Hematopoietic multipotent progenitor cell treated with erythropoietin and hydrocortisone succinate and interleukin-3 and kit ligand, for 6 days (in vitro differentiated cells): ENCODE measurements around the gene KLHL2.
"Not testable (repeated sequence)": the region's sequence is repeated elsewhere in the genome, so short reads cannot be mapped to it uniquely, and the experiment has no call there.

Experiments used
- DNase-seq: peaks from one replicate; pipeline ENCODE4 v3.0.0-alpha.2; 2015

The KLHL2 gene

GRCh38 chr4:165201806-165202205 lies 5.6 kb upstream of the KLHL2 start:
- DNase-seq = no peak

GRCh38 chr4:165203541-165204461 lies 3.6 kb upstream of the KLHL2 start:
- no peak for DNase-seq

- no peak for DNase-seq
These were observed 2.9 kb upstream of the KLHL2 start for GRCh38 chr4:165204462-165204830.

- DNase-seq = no peak
These were observed 338 bp upstream of the KLHL2 start for GRCh38 chr4:165207016-165207430.

- DNase-seq = no peak
These were observed 876 bp downstream of the KLHL2 start for GRCh38 chr4:165208221-165208652.

GRCh38 chr4:165208741-165209388 lies 1.5 kb downstream of the KLHL2 start:
- DNase-seq = peak; percentile 10

- DNase-seq = no peak
These were observed 2.4 kb downstream of the KLHL2 start for GRCh38 chr4:165209796-165210195.

GRCh38 chr4:165210566-165210965 lies 3.2 kb downstream of the KLHL2 start:
- DNase-seq = no peak

- not testable (repeated sequence) for DNase-seq
These were observed 5.3 kb downstream of the KLHL2 start for GRCh38 chr4:165212647-165213046.

GRCh38 chr4:165213404-165213803 lies 6.0 kb downstream of the KLHL2 start:
- not testable (repeated sequence) for DNase-seq

GRCh38 chr4:165213991-165214709 lies 6.8 kb downstream of the KLHL2 start:
- not testable (repeated sequence) for DNase-seq

- DNase-seq = not testable (repeated sequence)
These were observed 7.8 kb downstream of the KLHL2 start for GRCh38 chr4:165215034-165215751.

- DNase-seq = peak; percentile 41
These were observed 8.6 kb downstream of the KLHL2 start for GRCh38 chr4:165215761-165216487.

GRCh38 chr4:165217325-165217724 lies 10.0 kb downstream of the KLHL2 start:
- no peak for DNase-seq

- DNase-seq = not testable (repeated sequence)
These were observed 13.9 kb downstream of the KLHL2 start for GRCh38 chr4:165221306-165221705.

- DNase-seq = not testable (repeated sequence)
These were observed 14.8 kb downstream of the KLHL2 start for GRCh38 chr4:165221993-165222650.

- DNase-seq = peak; percentile 14
These were observed 15.3 kb downstream of the KLHL2 start for GRCh38 chr4:165222651-165222994.

GRCh38 chr4:165227401-165227800 lies 20.0 kb downstream of the KLHL2 start:
- DNase-seq = not testable (repeated sequence)

- not testable (repeated sequence) for DNase-seq
These were observed 22.3 kb downstream of the KLHL2 start for GRCh38 chr4:165229490-165230200.

GRCh38 chr4:165232623-165233433 lies 25.5 kb downstream of the KLHL2 start:
- not testable (repeated sequence) for DNase-seq
